ENCODE results near the gene ABCC9.

Gene ABCC9

GRCh38 chr12:21879312-21879711, 61.9 kb downstream of the ABCC9 start:
- Histone ChIP-seq H3K4me2 (no peak overlapping the region), H3K27ac (no peak overlapping the region), H3K9ac (no peak overlapping the region), H4K20me1 (ENCODE audit: insufficient read depth) (no peaks in the 10 kb centered on the region), H3K27me3 (ENCODE audit: insufficient read depth, low read depth) (no peaks in the 10 kb centered on the region), H3K4me3 (IDR thresholded peaks at IDR 0.05; ENCODE audit: insufficient read depth, low read depth, low read length) (no peak overlapping the region), H2AFZ (ENCODE audit: low read depth) (no peak overlapping the region), H3K4me1 (ENCODE audit: low read depth, poor library complexity, severe bottlenecking) (peaks cover 9% of the 10 kb centered on the region), H3K36me3 (ENCODE audit: insufficient read depth) (no peaks in the 10 kb centered on the region), H3K79me2 (ENCODE audit: insufficient read depth, low read depth) (no peaks in the 10 kb centered on the region)
- TF ChIP-seq CTCF (conservative IDR thresholded peaks at IDR 0.05; ENCODE audit: low read depth, low read length), result no peak

DNA sequence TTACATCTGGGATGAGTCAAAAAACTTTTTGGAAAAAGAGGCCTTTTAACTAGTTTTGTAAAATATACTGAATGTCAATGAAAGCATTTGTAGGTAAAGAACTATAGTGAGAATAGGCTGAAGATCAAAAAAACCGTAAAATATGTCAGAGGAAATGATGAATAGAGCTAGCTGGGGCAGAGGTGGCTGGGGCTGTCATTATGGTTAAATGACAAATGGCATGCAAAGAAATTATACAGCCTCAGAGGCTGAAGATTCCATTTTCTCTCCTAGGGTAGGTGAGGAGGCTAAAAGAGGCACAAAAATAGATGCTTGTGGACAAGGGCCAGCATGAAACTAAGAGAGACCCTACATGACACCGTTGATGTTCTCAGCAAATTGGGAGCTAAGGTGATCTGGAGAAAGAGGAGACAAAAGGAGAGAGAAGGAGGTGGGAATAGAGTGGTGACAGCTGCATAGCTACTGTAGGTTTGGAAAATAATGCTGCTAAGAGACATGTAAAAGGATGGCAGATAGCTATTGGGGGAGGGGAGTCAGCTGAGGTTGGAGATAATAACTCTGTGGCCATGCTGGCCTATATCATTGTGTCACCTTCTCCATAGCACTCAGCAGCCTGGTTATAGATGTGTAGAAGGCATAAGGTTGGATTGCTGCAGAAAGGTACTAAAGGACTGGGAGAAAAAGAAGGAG, 63.8 kb downstream of the ABCC9 start:
- H3K4me3 ChIP-seq (IDR thresholded peaks at IDR 0.05; ENCODE audit: insufficient read depth, low read depth, low read length), result no peak overlapping the region
- no peak overlapping the region for H3K4me2 ChIP-seq
- no peak overlapping the region for H2AFZ ChIP-seq (ENCODE audit: low read depth)
- H3K27ac ChIP-seq, result no peak overlapping the region
- no peaks in the 10 kb centered on the region for H4K20me1 ChIP-seq (ENCODE audit: insufficient read depth)
- H3K4me1 ChIP-seq (ENCODE audit: low read depth, poor library complexity, severe bottlenecking), result peaks cover 9% of the 10 kb centered on the region
- no peaks in the 10 kb centered on the region for H3K36me3 ChIP-seq (ENCODE audit: insufficient read depth)
- no peaks in the 10 kb centered on the region for H3K79me2 ChIP-seq (ENCODE audit: insufficient read depth, low read depth)
- TF ChIP-seq CTCF (conservative IDR thresholded peaks at IDR 0.05; ENCODE audit: low read depth, low read length), result no peak
- H3K27me3 ChIP-seq (ENCODE audit: insufficient read depth, low read depth), result no peaks in the 10 kb centered on the region
- no peak overlapping the region for H3K9ac ChIP-seq

GRCh38 chr12:21865846-21866245, 75.4 kb downstream of the ABCC9 start:
- Histone ChIP-seq H3K79me2 (ENCODE audit: insufficient read depth, low read depth) (no peaks in the 10 kb centered on the region), H3K4me3 (IDR thresholded peaks at IDR 0.05; ENCODE audit: insufficient read depth, low read depth, low read length) (no peak overlapping the region), H3K4me2 (no peak overlapping the region), H4K20me1 (ENCODE audit: insufficient read depth) (no peaks in the 10 kb centered on the region), H3K27ac (no peak overlapping the region), H3K27me3 (ENCODE audit: insufficient read depth, low read depth) (no peaks in the 10 kb centered on the region), H3K4me1 (ENCODE audit: low read depth, poor library complexity, severe bottlenecking) (no peaks in the 10 kb centered on the region), H2AFZ (ENCODE audit: low read depth) (no peak overlapping the region), H3K36me3 (ENCODE audit: insufficient read depth) (no peaks in the 10 kb centered on the region), H3K9ac (no peak overlapping the region)
- no peak for TF ChIP-seq CTCF (conservative IDR thresholded peaks at IDR 0.05; ENCODE audit: low read depth, low read length)

- TF ChIP-seq CTCF (conservative IDR thresholded peaks at IDR 0.05; ENCODE audit: low read depth, low read length), result no peak
- Histone ChIP-seq H3K4me3 (IDR thresholded peaks at IDR 0.05; ENCODE audit: insufficient read depth, low read depth, low read length) (no peak overlapping the region), H3K4me2 (no peak overlapping the region), H2AFZ (ENCODE audit: low read depth) (no peak overlapping the region), H3K27me3 (ENCODE audit: insufficient read depth, low read depth) (no peaks in the 10 kb centered on the region), H3K4me1 (ENCODE audit: low read depth, poor library complexity, severe bottlenecking) (no peaks in the 10 kb centered on the region), H3K27ac (no peak overlapping the region), H4K20me1 (ENCODE audit: insufficient read depth) (no peaks in the 10 kb centered on the region), H3K79me2 (ENCODE audit: insufficient read depth, low read depth) (no peaks in the 10 kb centered on the region), H3K36me3 (ENCODE audit: insufficient read depth) (no peaks in the 10 kb centered on the region), H3K9ac (no peak overlapping the region)
Measured at GRCh38 chr12:21860534-21860933, 80.7 kb downstream of the ABCC9 start.

Data from KMS-11 (cell line).